22Rv1 (cell line): ENCODE data around the gene SEMA6A.

Experiments
- ZFX ChIP-seq: fragments of 450-650 bp; IDR thresholded peaks from 2 replicates; pipeline ENCODE4 v1.6.1; 2017; ENCODE audit warnings: antibody characterized with exemption, borderline replicate concordance
- TF ChIP-seq, protein P1 (sequence below): fragments of 450-650 bp; IDR thresholded peaks from 2 replicates; pipeline ENCODE4 v1.5.1; 2017; ENCODE audit warnings: mild to moderate bottlenecking

- TF ChIP-seq, protein P1, sequence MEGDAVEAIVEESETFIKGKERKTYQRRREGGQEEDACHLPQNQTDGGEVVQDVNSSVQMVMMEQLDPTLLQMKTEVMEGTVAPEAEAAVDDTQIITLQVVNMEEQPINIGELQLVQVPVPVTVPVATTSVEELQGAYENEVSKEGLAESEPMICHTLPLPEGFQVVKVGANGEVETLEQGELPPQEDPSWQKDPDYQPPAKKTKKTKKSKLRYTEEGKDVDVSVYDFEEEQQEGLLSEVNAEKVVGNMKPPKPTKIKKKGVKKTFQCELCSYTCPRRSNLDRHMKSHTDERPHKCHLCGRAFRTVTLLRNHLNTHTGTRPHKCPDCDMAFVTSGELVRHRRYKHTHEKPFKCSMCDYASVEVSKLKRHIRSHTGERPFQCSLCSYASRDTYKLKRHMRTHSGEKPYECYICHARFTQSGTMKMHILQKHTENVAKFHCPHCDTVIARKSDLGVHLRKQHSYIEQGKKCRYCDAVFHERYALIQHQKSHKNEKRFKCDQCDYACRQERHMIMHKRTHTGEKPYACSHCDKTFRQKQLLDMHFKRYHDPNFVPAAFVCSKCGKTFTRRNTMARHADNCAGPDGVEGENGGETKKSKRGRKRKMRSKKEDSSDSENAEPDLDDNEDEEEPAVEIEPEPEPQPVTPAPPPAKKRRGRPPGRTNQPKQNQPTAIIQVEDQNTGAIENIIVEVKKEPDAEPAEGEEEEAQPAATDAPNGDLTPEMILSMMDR: no peak
- TF ChIP-seq ZFX: no peak
Measured at GRCh38 chr5:116527582-116527981, 47.0 kb downstream of the SEMA6A start.
